NOMO-1 (cell line): Measurements from ENCODE around the gene GPR132.
"Not testable (repeated sequence)": the region's sequence is repeated elsewhere in the genome, so short reads cannot be mapped to it uniquely, and the experiment has no call there.

ENCODE experiments used
- DNase-seq, 2 experiments: peaks; one replicate each; lab custom pipeline; 2025; ENCODE audit not compliant: unreplicated experiment in 2 of 2; lab: John Stamatoyannopoulos, UW

Gene GPR132

DNA sequence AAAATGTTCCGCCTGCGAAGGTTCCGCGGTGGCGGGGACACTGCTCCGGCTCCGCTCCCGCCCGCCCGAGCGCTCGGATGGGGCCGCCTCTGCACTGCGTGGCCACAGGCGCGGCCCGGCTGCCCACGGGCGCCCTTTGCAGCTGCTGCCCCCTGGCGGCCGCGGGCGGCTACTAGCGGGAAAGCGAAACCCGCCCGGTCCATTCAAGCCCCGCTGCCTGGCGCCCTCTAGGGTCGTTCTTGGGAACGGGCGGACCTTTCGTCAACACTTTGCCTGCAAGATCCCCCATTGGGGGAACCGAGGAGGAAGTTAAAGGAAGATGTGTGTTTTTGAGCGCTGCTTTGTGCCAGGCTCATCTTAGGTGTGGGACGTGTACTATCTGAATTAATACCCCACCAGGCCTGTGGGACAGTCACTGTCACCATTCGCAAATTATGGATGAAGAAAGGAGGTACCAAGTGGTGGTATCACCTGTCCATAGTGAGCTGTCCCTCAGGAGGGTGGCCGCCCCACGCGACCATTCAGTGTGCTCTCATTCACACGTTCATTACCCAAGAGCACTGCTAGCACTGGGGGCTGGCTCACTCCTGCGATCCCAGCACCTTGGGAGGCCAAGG lies 19.4 kb downstream of the GPR132 start:
- peak; percentile 90 to 94 for DNase-seq

DNA sequence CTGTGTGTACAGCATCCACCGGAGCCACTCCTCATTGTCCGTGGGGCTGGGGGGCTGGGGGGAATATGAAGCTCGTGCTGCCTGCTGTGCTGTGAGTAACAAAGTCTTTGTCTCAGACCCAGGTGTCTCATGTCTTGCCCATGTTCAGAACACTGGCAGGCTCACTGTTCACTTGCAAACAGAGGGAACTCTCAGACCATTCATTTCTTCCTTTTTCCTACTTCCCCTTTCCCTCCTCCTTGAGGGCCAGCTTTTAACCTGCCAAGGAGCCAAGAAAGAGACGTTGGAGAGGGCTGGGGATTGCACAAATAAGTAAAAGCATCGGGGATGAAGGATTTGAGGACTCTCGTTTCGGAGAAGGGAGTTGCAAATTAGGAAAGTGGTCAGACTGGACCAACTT lies 21.6 kb downstream of the GPR132 start:
- peak; percentile 12 to 15 for DNase-seq

DNA sequence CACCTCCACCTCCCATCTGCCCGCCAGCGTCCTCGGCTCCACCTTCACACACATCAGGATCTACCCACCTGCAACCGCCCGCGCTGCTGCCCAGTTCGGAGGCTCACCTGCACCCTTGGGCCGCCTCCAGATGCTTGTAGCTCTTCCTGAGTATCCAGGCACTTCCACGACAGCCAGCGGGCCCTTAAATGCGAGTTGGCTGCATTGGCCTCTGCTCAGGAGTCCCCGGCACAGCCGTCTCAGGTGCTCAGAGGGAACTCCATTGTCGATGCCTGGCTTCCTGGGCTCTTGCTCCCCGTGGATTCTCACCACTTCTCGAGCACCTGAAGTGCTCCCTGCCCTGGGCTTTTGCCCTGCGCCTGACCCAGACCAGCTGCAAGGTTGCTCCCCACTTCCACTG lies 22.4 kb downstream of the GPR132 start:
- DNase-seq = no peak

DNA sequence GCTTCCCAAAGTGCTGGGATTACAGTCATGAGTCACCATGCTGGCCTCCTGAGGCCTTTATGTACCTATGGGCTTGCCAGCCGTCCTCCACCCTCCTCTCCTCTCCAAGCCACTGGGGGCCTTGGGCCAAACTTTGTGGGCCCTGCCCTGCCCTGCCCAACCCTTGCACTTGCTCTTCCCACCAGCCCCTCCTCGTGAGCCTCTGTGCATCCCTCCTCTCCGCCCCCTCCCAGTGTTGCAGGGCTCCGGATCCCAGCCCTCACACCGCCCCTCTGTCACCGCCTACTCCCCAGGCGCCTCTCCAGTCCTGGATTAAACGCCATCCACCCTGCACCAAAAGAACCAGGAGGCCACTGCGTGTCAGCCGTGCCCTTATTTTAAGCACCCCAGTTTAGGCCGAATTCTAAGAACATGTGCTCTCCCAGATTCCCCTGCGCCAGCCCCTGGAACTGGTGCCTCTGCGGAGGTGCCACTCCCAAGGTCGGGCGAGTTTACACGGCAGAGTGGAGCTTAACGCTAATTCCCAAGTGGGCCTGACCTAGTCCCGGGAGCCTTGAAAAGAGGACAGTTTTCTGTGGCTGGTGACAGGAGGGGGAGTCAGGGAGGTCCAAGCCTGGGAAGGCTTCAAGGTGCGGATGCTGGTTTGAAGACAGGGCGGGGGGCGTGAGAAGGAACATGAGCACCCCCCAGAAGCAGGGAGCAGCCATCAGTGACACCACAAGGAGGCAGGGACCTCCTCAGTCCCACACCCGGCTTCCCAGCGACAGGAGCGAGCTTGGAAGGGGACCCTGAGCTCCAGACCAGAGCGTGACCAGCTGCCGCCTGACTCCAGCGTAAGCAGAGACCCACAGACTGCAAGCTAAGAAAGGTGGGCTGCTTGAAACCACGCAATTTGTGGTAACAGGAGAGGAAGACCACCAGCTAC lies 23.1 kb downstream of the GPR132 start:
- DNase-seq = no peak

DNA sequence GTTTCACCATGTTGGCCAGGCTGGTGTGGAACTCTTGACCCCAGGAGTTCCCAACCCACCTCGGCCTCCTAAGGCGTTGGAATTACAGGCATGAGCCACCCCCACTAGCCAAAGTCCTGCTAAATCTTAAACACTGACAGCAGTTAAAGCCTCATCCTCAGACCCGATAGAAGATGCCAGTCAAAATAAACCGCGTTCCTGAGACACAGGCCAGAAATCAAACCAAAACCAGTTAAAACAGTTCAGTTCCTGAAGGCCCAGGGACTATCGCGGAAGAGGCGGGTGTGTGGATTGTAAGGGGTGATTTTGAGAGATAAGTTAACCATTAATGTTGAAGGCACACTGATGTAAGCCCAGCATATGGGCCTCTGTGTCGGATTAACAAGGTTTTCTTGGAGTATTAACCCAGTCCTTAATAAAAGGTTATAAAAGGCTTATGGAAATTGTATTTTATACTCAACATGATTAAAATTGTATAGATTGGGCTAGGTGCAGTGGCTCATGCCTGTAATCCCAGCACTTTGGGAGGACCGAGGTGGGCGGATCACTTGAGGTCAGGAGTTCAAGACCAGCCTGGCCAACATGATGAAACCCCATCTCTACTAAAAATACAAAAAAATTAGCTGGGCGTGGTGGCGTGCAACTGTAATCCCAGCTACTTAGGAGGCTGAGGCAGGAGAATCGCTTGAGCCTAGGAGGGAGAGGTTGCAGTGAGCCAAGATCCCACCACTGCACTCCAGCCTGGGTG lies 25.6 kb downstream of the GPR132 start:
- DNase-seq = no peak

DNA sequence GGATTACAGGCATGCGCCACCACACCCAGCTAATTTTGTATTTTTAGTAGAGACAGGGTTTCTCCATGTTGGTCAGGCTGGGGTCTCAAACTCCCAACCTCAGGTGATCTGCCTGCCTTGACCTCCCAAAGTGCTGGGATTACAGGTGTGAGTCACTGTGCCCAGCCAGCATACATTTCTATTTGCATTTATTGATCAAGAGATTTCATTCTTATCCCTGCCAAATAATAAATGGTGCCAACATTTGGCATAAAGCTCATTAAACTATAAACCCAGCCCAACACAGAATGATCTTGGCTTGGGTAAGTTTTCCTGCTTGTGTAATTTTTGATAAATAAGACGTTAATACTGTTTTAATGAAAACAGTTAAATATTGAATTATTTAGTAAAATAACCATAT lies 29.6 kb downstream of the GPR132 start:
- DNase-seq = not testable (repeated sequence)

DNA sequence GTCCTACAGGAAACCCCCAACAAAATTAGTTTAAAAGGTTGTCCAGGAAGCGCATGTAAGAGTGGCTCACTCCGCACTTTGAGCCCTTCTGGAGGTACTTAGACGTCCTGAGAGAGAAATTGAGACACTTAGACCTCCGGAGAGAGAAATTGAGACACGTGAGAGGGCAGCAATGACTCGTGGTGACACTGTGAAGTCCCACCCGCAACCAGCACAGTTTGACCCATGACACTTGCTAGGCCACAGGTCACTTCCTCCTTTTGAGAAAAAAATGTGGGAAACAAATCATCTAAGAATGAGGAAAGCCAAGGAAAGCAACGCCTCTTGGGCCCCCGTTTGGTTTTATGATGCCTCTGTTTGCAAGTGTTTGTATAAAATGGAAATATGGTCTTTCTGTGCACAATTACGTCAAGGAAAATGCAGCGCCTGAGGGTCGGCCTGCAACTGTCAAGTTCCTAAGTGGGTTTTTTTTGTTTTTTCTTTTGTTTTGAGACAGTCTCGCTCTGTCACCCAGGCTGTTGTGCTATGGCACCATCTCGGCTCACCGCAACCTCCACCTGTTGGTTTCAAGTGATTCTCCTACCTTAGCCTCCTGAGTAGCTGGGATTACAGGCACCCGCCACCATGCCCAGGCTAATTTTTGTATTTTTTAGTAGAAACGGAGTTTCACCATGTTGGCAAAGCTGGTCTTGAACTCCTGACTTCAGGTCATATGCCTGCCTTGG lies 30.8 kb downstream of the GPR132 start:
- DNase-seq = no peak

DNA sequence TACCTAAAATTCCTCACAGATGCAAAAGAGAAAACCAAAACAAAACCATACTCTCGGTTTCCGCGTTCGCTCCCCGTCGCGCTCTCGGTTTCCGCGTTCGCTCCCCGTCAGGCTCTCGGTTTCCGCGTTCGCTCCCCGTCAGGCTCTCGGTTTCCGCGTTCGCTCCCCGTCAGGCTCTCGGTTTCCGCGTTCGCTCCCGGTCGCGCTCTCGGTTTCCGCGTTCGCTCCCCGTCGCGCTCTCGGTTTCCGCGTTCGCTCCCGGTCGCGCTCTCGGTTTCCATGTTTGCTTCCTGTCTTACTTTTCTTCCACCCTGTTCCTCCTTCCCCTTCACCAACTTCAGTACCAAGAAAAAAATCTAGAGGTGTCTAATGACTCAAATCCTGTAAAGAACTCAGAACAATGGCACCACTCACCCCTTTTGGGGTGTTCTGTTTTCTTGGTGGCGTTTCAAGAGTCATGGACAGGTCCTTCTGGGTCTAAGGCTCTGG lies 31.8 kb downstream of the GPR132 start:
- not testable (repeated sequence) for DNase-seq

DNA sequence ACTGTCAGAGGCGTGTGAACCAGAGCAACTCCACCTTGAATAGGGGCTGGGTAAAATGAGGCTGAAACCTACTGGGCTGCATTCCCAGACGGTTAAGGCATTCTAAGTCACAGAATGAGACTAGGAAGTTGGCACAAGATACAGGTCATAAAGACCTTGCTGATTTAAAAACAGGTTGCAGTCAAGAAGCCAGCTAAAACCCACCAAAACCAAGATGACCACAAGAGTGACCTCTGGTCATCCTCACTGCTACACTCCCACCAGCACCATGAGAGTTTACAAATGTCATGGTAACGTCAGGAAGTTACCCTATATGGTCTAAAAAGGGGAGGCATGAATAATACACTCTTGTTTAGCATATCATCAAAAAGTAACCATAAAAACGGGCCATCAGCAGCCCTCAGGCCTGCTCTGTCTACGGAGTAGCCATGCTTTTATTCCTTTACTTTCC lies 32.8 kb downstream of the GPR132 start:
- DNase-seq = not testable (repeated sequence)

DNA sequence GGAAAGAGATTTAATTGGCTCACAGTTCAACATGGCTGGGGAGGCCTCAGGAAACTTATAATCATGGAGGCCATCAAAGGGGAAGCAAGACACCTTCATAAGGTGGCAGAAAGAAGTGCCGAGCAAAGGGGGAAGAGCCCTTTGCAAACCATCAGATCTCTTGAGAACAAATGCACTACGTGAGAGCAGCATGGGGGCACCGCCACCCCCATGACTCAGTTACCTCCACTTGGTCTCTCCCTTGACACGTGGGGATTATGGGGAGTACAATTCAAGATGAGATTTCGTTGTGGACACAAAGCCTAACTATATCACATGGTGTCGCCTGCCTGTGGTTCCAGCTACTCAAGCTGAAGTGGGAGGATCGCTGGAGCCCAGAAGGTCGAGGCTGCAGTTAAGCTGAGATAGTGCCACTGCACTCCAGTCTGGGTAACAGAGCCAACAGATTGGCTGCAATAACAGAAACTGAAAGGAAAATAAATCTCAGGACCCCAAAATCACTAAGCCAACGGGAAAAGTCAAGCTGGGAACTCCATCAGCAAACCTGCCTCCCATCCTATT lies 34.3 kb downstream of the GPR132 start:
- no peak for DNase-seq

DNA sequence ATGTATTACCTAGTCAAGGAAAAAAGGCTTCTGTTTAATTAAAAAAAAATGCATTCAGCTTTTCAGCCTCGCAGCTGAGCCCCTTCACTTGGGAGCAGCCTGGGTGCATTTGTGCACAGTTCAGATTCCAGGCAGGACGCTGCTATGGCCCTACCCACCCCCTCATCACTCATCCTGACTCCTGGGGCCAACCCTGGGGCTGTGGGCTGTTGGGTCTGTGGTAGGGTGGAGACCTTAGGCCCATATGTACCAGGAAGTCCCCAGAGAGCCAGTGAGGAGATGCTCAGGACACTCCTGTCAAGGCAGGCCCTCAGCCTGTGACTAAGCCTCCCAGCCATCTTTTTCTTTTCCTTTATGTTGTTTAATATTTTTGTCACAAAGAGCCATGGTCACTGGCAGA lies 35.0 kb downstream of the GPR132 start:
- no peak for DNase-seq

DNA sequence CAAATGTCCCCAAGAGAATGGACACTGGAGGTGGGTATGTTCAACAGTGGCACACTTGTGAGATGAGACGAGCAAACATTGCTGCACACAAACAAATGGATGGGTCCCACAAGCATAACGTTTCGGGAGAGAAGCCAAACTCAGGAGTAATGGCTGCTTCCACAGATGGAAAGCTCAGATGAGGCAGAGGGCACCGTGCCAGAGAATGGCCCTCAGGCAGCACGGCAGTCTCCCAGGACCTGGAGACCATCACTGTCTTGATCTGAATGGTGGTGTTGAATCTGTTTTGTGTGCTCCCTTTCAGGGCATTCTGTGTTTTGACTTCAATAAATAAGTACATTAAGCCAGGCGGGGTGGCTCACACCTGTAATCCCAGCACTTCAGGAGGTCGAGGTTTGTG lies 35.8 kb downstream of the GPR132 start:
- DNase-seq = no peak

DNA sequence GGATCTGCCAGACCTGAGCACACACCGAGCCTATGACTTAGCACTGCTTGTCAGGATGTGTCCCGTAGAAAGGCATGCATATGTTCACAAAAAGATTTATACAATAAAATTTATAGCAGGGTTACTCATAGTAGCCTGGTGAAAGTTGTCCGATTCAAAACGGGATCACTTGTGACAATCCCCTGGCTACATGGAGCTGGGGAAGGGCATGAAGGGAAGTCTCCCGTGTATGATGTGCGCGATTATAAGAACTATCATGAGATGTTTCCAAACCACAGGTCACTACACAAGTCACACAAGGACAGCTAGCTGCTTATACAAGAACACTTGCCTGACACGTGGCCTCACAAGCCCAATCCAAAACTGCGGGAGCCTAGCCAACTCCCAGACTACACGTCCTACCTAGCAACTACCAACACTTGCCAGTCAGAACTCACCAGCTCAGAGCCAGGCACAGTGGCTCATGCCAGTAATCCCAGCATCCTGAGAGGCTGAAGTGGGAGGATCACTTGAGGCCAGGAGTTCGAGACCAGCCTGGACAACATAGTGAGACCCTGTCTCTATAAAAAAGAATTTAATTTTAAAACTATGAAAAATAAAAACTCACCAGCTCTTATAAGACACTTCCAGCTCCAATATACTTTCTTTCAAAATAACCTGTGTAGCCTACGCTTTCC lies 36.8 kb downstream of the GPR132 start:
- DNase-seq = no peak

DNA sequence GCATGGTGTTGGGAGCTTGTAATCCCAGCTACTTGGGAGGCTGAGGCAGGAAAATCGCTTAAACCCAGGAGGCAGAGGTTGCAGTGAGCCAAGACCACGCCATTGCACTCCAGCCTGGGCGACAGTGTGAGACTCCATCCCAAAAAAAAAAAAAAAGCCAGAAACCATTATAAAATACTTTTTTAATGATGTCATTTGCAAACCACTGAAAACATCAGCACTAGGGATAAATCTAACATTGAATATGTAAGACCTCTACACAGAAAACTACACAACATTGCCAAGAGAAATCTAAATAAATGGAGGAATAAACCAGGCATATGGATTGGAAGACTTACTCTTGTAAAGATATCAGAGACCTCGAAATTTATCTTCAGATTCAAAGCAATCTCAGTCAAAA lies 37.5 kb downstream of the GPR132 start:
- not testable (repeated sequence) for DNase-seq

DNA sequence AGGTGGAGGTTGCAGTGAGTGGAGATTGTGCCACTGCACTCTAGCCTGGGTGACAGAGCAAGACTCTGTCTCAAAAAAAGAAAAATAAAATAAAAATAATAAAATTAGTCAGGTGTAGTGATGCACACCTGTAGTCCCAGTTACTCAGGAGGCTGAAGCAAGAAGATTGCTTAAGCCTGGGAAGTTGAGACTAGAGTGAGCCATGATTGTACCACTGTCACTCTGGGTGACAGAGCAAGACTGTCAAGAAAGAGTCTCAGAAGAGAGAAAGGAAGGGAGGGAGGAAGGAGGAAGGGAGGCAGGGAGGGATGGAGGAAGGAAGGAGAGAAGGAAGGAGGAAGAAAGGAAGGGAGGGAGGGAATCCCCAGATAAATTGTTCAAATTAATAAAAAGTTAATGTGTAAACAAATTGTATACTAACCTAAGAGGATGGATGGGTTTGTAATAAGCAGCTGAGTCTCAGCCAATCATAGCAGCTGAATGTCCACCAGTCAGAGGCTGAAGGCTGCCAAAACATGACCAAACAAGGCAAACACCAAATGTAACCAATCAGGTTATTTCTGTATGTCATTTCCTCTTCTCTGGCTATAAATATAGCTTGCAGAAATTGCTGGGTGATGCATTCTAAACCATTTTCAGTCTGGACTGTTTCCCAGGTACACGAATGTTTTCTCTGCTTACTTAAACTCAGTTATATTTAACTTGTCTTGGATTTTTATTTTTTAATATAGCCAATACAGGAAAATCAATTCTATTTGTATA lies 38.2 kb downstream of the GPR132 start:
- no peak for DNase-seq

DNA sequence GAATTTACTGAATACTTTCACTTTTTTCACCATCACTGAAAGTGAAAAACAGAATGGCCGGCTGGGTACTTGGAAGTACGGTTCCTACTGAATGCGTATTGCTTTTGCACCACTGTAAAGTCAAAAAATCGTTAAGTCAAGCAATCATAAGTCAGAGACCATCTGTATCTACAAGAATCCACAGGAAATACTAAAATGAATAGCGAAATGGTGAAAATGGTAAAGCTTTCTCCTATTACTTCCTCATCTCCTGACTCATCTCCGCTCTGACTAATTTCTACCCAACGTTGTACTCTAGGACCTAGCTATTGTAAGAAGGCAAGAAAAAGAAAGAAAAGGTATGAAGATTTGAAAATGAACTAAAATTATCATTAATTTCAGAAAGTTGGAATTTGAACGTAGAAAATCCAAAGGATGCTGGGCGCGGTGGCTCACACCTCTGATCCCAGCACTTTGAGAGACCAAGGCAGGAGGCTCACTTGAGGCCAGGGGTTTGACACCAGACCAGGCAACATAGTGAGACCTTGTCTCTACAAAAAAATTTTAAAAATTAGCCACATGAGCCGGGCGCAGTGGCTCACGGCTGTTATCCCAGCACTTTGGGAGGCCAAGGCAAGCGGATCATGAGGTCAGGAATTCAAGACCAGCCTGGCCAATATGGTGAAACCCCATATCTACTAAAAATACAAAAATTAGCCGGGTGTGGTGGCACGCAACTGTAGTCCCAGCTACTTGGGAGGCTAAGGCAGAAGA lies 39.0 kb downstream of the GPR132 start:
- peak; percentile 50 to 81 for DNase-seq

DNA sequence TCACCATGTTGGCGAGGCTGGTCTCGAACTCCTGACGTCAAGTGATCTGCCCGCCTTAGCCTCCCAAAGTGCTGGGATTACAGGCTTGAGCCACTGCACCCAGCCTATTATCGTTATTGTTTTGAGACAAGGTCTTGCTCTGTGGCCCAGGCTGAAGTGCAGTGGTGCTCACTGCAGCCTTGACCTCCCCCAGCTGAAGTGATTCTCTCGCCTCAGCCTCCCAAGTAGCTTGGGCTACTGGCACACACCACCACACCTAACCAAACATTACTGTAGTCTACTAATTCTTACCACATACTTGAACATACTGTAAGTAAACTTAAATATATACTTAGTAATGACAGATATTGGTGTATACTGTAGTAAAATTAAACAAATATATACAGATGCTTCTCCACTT lies 39.8 kb downstream of the GPR132 start:
- DNase-seq = no peak

DNA sequence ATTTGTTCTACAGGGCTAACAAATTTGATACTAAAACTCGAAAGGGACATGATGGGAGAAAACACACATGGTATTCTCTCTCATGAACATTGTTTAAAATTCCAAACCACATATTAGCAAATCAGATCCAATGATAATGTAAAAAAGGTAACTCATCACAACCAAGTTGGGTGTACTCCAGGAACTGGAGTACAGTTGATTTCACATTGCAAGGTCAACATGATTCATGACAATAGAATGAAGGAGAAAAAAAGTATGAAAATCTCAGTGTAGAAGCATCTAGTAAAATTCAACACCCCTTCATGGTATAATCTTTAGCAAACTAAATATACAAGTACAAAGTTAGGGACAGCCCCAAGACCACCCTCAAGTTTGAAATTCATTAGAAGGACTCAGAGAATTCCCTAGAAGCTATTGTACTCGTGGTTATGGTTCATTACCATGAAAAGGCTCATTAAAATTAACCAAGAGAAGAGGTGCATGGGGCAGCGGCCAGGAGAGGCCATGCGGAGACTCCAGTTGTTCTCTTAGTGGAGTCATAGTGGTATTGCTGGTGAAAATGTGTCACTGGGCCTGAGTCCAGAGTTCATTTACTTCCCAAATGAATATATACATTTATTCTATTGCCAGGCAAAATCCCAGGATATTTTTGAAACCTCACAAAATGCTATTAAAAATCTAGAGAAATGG lies 41.3 kb downstream of the GPR132 start:
- DNase-seq = no peak
